Measurements from ENCODE around the gene TRAK1.
A peak's percentile ranks its signal among the peaks of the same experiment; 100 is the strongest.

Gene TRAK1

GRCh38 chr3:42176242-42177034 is 85.3 kb downstream of the TRAK1 start:
- DNase-seq (ENCODE audit: low read depth in 2 of 3, low spot score in 1 of 3): no peak

GRCh38 chr3:42177068-42177800 is 86.1 kb downstream of the TRAK1 start:
- no peak for DNase-seq (ENCODE audit: low read depth in 2 of 3, low spot score in 1 of 3)

GRCh38 chr3:42177801-42178150 is 86.6 kb downstream of the TRAK1 start:
- no peak for DNase-seq (ENCODE audit: low read depth in 2 of 3, low spot score in 1 of 3)

DNA sequence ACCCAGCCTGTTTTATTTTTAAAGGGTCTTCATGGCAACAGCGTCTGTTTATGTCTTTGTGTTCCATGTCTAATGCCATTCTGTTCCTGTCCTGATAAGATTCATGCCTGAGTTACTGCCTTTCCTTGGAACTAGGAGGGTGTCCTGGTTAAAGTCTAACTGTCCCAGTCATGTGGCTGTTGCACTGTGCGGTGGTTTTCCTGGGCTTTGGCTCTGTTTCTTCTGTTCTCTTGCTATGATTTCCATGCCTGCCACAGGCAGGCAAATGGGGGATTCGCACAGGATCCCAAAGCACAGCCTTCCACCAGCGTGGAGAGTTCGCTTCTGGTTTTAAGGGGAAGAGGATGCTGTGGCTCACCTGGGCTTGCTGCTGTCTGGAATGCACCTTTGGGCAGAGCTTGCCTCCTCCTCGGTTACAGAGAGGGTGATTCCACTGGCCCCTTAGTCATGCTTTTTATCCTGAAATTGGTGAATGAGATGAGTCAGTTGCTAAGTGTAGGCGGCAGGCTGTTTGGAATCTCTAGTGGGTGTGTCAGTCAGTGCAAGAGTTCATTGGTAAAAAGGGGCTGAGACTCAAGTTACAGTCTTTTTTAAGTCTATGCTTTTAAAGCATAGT is 88.1 kb downstream of the TRAK1 start:
- peak in 2 of 3 donors; percentile 5 for DNase-seq (ENCODE audit: low read depth in 2 of 3, low spot score in 1 of 3)

DNA sequence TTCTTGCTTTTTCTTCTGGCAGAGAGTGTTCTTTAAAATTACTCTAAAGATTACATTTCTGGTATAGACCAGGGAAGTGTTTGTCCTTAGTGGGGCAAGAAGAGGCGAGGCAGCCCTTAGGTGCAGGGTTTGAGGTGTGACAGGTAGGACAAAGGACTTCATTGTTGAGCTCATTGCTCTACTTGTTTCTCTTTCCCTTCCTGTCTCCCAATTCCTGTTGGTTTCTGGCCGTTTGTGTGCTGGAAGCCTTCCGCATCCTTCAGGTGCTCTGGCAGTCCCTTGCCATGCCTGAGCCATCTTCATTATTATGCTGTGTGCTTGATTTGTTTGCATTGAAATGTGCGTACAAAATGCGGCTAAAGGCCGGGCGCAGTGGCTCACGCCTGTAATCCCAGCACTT is 89.7 kb downstream of the TRAK1 start:
- DNase-seq (ENCODE audit: low read depth in 2 of 3, low spot score in 1 of 3): no peak

- no peak for DNase-seq (ENCODE audit: low read depth in 2 of 3, low spot score in 1 of 3)
These were observed 91.4 kb downstream of the TRAK1 start for GRCh38 chr3:42182555-42182954.

DNA sequence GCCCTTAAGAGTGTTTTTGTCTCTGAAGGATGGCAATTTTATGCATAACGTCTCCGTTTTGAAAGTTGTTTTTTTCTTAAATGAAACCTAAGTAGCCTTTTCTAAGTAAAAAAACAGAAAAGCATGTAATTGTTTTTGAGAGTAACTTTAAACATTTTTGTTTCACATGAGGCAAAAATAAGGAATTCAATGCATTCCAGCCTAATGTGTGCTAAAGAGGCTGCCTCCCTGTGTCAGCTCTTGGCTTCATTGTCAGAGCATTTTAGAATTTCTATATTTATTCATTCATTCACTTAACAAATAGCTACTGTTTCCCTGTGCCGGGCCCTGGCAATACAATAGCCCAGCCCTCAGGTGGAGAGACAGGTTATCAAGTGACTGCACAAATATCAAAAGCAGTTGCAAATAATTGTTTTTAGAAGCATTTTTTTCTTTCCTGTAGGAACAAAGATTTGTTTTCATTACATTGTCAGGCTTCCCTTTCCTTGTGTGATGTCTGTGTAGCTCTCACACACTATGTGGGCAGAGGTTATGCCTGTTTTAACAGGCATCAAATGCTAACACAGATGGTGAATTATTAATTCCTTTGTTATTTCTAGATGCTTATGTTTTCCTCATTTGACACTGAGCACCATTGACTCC is 93.0 kb downstream of the TRAK1 start:
- DNase-seq (ENCODE audit: low read depth in 2 of 3, low spot score in 1 of 3): no peak

GRCh38 chr3:42184651-42185443 is 93.7 kb downstream of the TRAK1 start:
- no peak for DNase-seq (ENCODE audit: low read depth in 2 of 3, low spot score in 1 of 3)

- DNase-seq (ENCODE audit: low read depth in 2 of 3, low spot score in 1 of 3): no peak
These were observed 96.8 kb downstream of the TRAK1 start for GRCh38 chr3:42187936-42188335.

GRCh38 chr3:42188376-42188775 is 97.2 kb downstream of the TRAK1 start:
- DNase-seq (ENCODE audit: low read depth in 2 of 3, low spot score in 1 of 3): no peak

- DNase-seq (ENCODE audit: low read depth in 2 of 3, low spot score in 1 of 3): no peak
These were observed 97.9 kb downstream of the TRAK1 start for GRCh38 chr3:42189001-42189460.

DNA sequence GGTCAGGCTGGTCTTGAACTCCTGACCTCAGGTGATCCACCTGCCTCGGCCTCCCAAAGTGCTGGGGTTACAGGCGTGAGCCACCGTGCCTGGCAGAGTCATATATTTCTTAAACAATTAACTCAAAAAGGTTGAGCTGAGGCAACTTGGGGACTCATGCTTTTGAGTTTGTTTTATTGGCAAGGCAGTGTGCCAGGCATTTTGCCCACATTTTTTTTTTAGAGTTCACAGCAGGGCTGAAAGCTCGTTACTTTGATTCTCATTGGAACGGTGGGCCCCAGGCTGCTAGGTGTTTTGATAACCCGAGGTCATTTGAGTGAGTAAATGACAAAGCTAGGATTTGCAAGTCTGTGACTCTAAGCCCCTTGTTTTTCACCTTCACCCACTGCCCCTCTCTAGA is 98.6 kb downstream of the TRAK1 start:
- no peak for DNase-seq (ENCODE audit: low read depth in 2 of 3, low spot score in 1 of 3)

- DNase-seq (ENCODE audit: low read depth in 2 of 3, low spot score in 1 of 3): peak; percentile 41 to 85 (median 61)
These were observed 99.7 kb downstream of the TRAK1 start for GRCh38 chr3:42190701-42191442.

DNA sequence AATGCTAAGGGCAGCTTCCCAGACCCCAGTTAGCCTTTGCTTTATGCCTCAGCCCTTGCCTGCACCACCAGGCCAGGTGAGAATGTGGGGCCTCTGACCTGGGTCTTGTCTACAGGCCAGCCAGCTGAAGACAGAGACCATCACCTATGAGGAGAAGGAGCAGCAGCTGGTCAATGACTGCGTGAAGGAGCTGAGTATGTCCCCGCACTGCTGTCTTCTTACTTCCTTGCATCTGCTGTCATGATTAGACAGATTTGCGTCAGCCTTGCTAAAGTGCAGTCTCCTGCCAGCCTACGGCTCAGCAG is 100.2 kb downstream of the TRAK1 start:
- no peak for DNase-seq (ENCODE audit: low read depth in 2 of 3, low spot score in 1 of 3)

GRCh38 chr3:42192334-42193200 is 101.4 kb downstream of the TRAK1 start:
- no peak for DNase-seq (ENCODE audit: low read depth in 2 of 3, low spot score in 1 of 3)

DNA sequence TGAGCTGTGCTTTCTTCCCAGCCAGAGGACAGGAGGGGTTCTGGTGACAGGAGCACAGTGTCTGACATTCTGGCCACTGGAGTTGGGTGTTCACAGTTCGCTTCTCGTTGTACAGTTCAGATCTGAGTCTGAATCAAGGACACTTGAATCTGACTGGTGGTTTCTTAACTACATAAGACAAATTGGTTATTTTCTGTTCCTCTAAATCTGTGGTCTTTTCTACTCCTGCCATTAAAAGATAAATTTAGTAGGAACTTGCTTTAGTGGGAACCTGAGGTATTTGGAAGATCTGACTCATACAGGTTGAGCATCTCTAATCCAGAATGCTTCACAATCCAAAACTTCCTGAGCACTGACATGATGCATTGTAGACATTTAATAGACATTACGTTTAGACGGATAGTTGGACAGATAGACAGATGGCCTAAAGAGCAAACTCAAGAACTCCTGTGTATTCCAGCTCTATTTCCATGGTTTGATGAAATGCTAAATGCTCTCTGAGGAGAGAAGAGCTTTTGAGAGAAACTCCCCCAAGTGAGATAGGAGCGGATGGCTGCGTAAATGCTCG is 103.9 kb downstream of the TRAK1 start:
- DNase-seq (ENCODE audit: low read depth in 2 of 3, low spot score in 1 of 3): no peak

DNA sequence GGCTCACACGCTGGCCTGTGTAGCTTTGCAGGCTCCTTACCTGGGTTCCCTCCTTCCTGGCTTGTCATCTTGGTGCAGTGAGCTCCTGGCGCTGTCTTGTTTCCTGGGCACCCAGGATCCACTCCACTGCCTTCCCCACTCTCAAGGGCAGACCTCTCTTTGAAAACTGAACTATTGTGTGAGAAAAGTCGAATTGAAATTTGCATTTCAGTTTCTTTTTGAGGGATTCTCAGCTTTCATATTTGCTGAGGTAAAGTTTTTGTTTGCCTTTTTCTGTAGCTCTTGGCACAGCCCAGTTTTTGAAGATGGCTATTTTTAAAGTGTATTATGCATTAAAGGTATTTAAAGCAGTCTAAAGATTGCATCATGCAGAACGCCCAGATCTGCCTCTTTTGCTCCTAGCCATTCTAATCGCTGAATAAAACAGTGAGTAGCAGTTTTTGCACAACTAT is 104.7 kb downstream of the TRAK1 start:
- no peak for DNase-seq (ENCODE audit: low read depth in 2 of 3, low spot score in 1 of 3)

DNA sequence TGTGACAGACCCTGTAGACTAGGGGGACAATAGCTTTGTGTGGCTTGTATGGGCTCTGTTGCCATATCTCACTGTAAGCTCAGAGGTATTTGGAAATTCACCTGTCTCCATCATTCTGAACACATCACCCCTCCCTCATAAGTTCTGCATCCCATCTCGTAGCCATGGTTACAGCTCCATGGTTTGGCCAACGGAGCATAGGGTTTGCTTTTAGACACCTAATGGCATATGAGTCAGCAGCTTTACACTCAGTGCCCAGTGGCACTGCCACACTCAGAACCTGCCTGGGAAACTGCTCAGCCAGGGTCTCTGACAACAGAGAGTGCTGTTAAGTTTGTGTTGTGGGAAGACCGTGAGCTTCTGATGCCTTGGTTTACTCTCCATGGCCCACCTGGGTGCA is 107.6 kb downstream of the TRAK1 start:
- DNase-seq (ENCODE audit: low read depth in 2 of 3, low spot score in 1 of 3): no peak

Measured in stimulated activated CD4-positive, alpha-beta T cell treated with anti-CD3 and anti-CD28 coated beads, Interleukin-12 subunit alpha, Interleukin-12 subunit beta, amount 100 ng/mL, for 48 hours (primary cell).